ENCODE measurements around the gene DHRS2. TPM values are rescaled to one million over a fixed set of nuclear protein-coding genes. Genes with fewer than 3 reads are reported as not detected.
"Not testable (repeated sequence)": the region's sequence is repeated elsewhere in the genome, so short reads cannot be mapped to it uniquely, and the experiment has no call there.

The DHRS2 gene
- total RNA-seq, 4 donors from 2014 or later = not detected

DNA sequence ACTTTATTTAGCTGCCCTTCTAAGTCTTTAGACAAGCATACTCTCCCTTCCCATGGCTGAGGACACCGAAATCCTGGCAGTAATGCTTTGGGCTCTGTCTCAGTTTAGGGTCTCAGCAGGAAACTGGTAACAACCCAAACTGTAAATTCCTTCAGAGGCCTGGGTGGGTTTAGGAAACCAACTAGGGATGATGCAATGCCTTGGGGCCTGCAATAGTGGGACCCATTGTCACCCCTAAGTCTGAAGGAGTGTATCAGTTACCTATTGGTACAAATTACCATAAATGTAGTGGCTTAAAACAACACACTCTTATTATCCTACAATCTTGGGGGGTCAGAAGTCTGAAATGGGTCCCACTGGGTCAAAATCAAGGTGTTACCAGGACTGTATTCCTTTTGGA is 36.0 kb downstream of the DHRS2 start:
- no peak for ATAC-seq
- Histone ChIP-seq H3K9me3 (no peaks in the 10 kb centered on the region), H3K4me1 (no peaks in the 10 kb centered on the region), H3K27me3 (no peaks in the 10 kb centered on the region), H3K4me3 (no peak overlapping the region), H3K27ac (no peak overlapping the region), H3K36me3 (no peaks in the 10 kb centered on the region)
- DNase-seq = no peak
- in situ Hi-C loops (cut with MboI; ENCODE audit: low sequenced_read_pairs in 4 of 4) = no loop called here
- no peak for TF ChIP-seq POLR2A (IDR thresholded peaks at IDR 0.05)
- TF ChIP-seq, protein P1, sequence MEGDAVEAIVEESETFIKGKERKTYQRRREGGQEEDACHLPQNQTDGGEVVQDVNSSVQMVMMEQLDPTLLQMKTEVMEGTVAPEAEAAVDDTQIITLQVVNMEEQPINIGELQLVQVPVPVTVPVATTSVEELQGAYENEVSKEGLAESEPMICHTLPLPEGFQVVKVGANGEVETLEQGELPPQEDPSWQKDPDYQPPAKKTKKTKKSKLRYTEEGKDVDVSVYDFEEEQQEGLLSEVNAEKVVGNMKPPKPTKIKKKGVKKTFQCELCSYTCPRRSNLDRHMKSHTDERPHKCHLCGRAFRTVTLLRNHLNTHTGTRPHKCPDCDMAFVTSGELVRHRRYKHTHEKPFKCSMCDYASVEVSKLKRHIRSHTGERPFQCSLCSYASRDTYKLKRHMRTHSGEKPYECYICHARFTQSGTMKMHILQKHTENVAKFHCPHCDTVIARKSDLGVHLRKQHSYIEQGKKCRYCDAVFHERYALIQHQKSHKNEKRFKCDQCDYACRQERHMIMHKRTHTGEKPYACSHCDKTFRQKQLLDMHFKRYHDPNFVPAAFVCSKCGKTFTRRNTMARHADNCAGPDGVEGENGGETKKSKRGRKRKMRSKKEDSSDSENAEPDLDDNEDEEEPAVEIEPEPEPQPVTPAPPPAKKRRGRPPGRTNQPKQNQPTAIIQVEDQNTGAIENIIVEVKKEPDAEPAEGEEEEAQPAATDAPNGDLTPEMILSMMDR (IDR thresholded peaks at IDR 0.05 in 4 of 5, conservative IDR thresholded peaks at IDR 0.05 in 1 of 5) = no peak
- intact Hi-C loops (cut with DNase I; ENCODE audit: low total_unique reads) = no loop called here

DNA sequence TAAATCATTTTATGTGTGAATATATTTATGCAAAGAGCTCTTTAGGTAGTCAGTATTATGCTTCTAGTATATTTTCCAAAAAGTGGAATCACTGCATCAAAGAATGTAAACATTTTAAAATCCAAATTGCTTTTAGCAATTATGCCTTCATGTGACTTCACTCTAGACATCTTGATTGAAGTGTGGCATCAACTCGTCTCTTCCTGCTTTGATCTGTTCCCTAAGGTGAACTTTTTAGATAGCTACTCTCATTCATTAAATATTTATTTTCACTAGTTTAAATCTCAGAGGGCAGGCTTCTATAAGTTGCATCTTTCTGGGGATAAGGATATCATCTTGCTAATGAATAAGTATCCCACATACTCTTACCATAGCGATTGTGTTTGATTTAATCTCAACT is 39.2 kb downstream of the DHRS2 start:
- Histone ChIP-seq H3K4me1 (no peaks in the 10 kb centered on the region), H3K27me3 (no peaks in the 10 kb centered on the region), H3K27ac (no peak overlapping the region), H3K4me3 (no peak overlapping the region), H3K36me3 (no peaks in the 10 kb centered on the region), H3K9me3 (no peaks in the 10 kb centered on the region)
- no peak for ATAC-seq
- intact Hi-C loops (cut with DNase I; ENCODE audit: low total_unique reads) (no loop called here), in situ Hi-C loops (cut with MboI; ENCODE audit: low sequenced_read_pairs in 4 of 4) (no loop called here)
- no peak for DNase-seq
- TF ChIP-seq, protein P1 (IDR thresholded peaks at IDR 0.05 in 4 of 5, conservative IDR thresholded peaks at IDR 0.05 in 1 of 5) = no peak
- TF ChIP-seq POLR2A (IDR thresholded peaks at IDR 0.05) = no peak

DNA sequence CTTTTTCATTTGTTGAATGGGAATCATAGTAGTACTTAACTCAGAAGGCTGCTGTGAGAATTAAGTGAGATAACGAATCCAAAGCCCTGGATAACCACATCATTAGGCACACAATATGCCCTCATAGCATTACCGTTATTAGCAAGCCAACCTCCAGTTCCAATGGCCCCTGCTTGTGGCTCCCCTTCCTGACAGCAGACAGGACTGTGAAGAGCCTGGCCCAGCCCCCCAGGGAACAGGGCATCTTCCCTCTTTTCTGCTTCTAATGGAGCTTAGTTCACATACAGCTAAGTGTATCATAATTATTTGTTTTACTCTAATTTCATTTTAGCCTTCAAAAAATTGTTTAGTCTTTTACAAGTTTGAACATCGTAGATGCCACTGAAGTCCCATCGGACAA is 39.7 kb downstream of the DHRS2 start:
- ATAC-seq (no peak), DNase-seq (no peak)
- no peaks in the 10 kb centered on the region for H3K4me1 ChIP-seq
- H3K27me3 ChIP-seq = no peaks in the 10 kb centered on the region
- H3K36me3 ChIP-seq = no peaks in the 10 kb centered on the region
- no peak overlapping the region for H3K4me3 ChIP-seq
- H3K9me3 ChIP-seq = no peaks in the 10 kb centered on the region
- in situ Hi-C loops (cut with MboI; ENCODE audit: low sequenced_read_pairs in 4 of 4) = no loop called here
- H3K27ac ChIP-seq = no peak overlapping the region
- TF ChIP-seq POLR2A (IDR thresholded peaks at IDR 0.05) = no peak
- TF ChIP-seq, protein P1 (IDR thresholded peaks at IDR 0.05 in 4 of 5, conservative IDR thresholded peaks at IDR 0.05 in 1 of 5) = no peak
- intact Hi-C loops (cut with DNase I; ENCODE audit: low total_unique reads) = no loop called here

DNA sequence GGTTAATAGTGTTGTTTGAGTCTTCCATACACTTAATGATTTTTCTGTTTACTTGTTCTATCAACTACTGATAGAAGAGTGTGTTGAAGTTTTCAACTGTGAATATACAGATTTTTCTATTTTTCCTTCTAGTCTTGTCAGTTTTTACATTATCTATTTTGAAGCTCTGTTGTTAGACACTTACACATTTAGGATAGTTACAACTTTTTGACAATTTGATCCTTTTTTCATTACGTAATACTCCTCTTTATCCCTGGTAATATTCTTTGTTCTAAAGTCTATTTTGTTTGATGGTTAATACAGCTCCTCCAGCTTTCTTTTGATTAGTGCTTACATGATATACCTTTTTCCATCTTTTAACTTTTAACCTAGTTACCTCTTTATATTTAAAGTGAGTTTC is 45.2 kb downstream of the DHRS2 start:
- intact Hi-C loops (cut with DNase I; ENCODE audit: low total_unique reads) (no loop called here), in situ Hi-C loops (cut with MboI; ENCODE audit: low sequenced_read_pairs in 4 of 4) (no loop called here)
- no peak for TF ChIP-seq POLR2A (IDR thresholded peaks at IDR 0.05)
- TF ChIP-seq, protein P1 (IDR thresholded peaks at IDR 0.05 in 4 of 5, conservative IDR thresholded peaks at IDR 0.05 in 1 of 5) = no peak
- H3K4me1 ChIP-seq = no peaks in the 10 kb centered on the region
- H3K27me3 ChIP-seq = no peaks in the 10 kb centered on the region
- H3K27ac ChIP-seq = no peak overlapping the region
- no peak overlapping the region for H3K4me3 ChIP-seq
- no peaks in the 10 kb centered on the region for H3K36me3 ChIP-seq
- DNase-seq (no peak), ATAC-seq (no peak)
- H3K9me3 ChIP-seq = no peaks in the 10 kb centered on the region

DNA sequence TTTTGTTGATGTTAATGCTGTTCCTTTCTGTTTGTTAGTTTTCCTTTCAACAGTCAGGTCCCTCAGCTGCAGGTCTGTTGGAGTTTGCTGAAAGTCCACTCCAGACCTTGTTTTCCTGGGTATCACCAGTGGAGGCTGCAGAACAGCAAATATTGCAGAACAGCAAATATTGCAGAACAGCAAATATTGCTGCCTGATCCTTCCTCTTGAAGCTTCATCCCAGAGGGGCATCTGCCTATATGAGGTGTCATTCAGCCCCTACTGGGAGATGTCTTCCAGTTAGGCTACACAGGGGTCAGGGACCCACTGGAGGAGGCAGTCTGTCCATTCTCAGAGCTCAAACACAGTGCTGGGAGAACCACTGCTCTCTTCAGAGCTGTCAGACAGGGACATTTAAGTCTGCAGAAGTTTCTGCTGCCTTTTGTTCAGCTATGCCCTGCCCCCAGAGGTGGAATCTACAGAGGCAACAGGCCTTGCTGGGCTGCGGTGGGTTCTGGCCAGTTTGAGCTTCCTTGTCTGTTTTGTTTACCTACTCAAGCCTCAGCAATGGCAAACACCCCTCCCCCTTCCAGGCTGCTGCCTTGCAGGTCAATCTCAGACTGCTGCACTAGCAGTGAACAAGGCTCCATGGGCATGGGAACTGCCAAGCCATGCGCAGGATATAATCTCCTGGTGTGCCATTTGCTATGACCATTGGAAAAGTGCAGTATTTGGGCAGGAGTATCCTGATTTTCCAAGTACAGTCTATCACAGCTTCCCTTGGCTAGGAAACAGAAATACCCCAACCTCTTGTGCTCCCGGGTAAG is 53.7 kb downstream of the DHRS2 start:
- H3K9me3 ChIP-seq; DNase-seq; in situ Hi-C loops (cut with MboI; ENCODE audit: low sequenced_read_pairs in 4 of 4); ATAC-seq; intact Hi-C loops (cut with DNase I; ENCODE audit: low total_unique reads); H3K27me3 ChIP-seq; H3K4me1 ChIP-seq; H3K4me3 ChIP-seq; H3K27ac ChIP-seq; H3K36me3 ChIP-seq: not testable (repeated sequence)

All from gastrocnemius medialis (tissue), 4 donors.